Suprapubic skin (tissue), 4 donors: ENCODE data around the gene RAD51D. TPM values are rescaled to one million over a fixed set of nuclear protein-coding genes. Genes with fewer than 3 reads are reported as not detected.

Experiments used
- DNase-seq, 2 donors: peaks; one replicate each; pipeline ENCODE4 v3.0.0-alpha.2; 2019; ENCODE audit warnings: low spot score in 2 of 2
- H3K27ac ChIP-seq: fragments of 200-600 bp; sonication (generic); one replicate; pipeline ENCODE4 v1.5.1; 2019
- H3K27me3 ChIP-seq: fragments of 200-600 bp; sonication (generic); one replicate; pipeline ENCODE4 v1.5.1; 2019
- H3K36me3 ChIP-seq: fragments of 200-600 bp; sonication (generic); one replicate; pipeline ENCODE4 v1.5.1; 2019
- H3K4me1 ChIP-seq: fragments of 200-600 bp; sonication (generic); one replicate; pipeline ENCODE4 v1.5.1; 2019
- H3K4me3 ChIP-seq: fragments of 200-600 bp; sonication (generic); one replicate; pipeline ENCODE4 v1.5.1; 2019; ENCODE audit warnings: mild to moderate bottlenecking
- H3K9me3 ChIP-seq: fragments of 200-600 bp; sonication (generic); one replicate; pipeline ENCODE4 v1.5.1; 2019
- EP300 ChIP-seq: sonication (generic); formaldehyde crosslinking; IDR thresholded peaks from one replicate; pipeline ENCODE4 v1.6.1; 2017; ENCODE audit warnings: antibody characterized with exemption
- POLR2A ChIP-seq, 2 donors: fragments of 450-650 bp; IDR thresholded peaks; one replicate each; pipeline ENCODE4 v1.6.1; 2017; ENCODE audit warnings: antibody characterized with exemption in 2 of 2, mild to moderate bottlenecking in 2 of 2, moderate library complexity in 2 of 2
- POLR2AphosphoS5 ChIP-seq, 3 donors: sonication (generic); formaldehyde crosslinking; IDR thresholded peaks; one replicate each; pipeline ENCODE4 v1.6.1; 2017; ENCODE audit warnings: antibody characterized with exemption in 3 of 3
- WGBS: methylation state at CpG from one replicate; pipeline ENCODE4 v1.1.5; 2018; 5-methylcytosine and 5-hydroxymethylcytosine counted together
- total RNA-seq, 4 donors: library from RNA; depleted of rRNA; stranded (reverse); fragments of >200 nt; gene quantifications; one replicate each; pipeline ENCODE4 v1.1.0, GENCODE V29; 2016
- TF ChIP-seq, protein P1 (sequence below), 2 donors: fragments of 200-600 bp in 1 of 2; fragments of 450-650 bp in 1 of 2; sonication (generic) in 1 of 2; IDR thresholded peaks; one replicate each; pipeline ENCODE4 v1.5.1; 2016 to 2019; ENCODE audit warnings: antibody characterized with exemption in 2 of 2, mild to moderate bottlenecking in 1 of 2, moderate library complexity in 1 of 2

RAD51D gene
- total RNA-seq, 4 donors from 2014 or later: 3.2 to 7.7 (median 6.4) TPM

DNA sequence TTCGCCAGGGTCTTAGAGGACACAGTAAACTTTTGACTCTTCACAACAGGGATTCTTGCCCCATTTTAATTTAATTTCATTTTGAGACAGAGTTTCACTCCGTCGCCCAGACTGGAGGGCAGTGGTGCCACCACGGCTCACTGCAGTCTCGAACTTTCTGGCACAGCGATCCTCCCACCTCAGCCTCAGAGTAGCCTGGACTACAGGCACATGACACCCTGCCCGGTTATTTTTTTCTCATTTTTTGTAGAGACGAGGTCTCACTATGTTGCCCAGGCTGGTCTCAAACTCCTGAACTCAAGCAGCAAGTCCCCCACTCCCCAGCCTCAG is 22.8 kb upstream of the RAD51D start:
- no peaks in the 10 kb centered on the region for H3K27me3 ChIP-seq
- H3K4me3 ChIP-seq: peak overlapping the region; percentile 80
- TF ChIP-seq POLR2AphosphoS5 (IDR thresholded peaks at IDR 0.05): no peak
- TF ChIP-seq POLR2A (IDR thresholded peaks at IDR 0.05): no peak
- no peak for TF ChIP-seq EP300
- TF ChIP-seq, protein P1, sequence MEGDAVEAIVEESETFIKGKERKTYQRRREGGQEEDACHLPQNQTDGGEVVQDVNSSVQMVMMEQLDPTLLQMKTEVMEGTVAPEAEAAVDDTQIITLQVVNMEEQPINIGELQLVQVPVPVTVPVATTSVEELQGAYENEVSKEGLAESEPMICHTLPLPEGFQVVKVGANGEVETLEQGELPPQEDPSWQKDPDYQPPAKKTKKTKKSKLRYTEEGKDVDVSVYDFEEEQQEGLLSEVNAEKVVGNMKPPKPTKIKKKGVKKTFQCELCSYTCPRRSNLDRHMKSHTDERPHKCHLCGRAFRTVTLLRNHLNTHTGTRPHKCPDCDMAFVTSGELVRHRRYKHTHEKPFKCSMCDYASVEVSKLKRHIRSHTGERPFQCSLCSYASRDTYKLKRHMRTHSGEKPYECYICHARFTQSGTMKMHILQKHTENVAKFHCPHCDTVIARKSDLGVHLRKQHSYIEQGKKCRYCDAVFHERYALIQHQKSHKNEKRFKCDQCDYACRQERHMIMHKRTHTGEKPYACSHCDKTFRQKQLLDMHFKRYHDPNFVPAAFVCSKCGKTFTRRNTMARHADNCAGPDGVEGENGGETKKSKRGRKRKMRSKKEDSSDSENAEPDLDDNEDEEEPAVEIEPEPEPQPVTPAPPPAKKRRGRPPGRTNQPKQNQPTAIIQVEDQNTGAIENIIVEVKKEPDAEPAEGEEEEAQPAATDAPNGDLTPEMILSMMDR (IDR thresholded peaks at IDR 0.05): no peak
- WGBS: 74% methylated on average over 8 of the region's 8 CpGs
- peaks cover 15% of the 10 kb centered on the region for H3K4me1 ChIP-seq
- no peaks in the 10 kb centered on the region for H3K9me3 ChIP-seq
- H3K27ac ChIP-seq: no peak overlapping the region
- DNase-seq: no peak
- peaks cover 18% of the 10 kb centered on the region for H3K36me3 ChIP-seq

DNA sequence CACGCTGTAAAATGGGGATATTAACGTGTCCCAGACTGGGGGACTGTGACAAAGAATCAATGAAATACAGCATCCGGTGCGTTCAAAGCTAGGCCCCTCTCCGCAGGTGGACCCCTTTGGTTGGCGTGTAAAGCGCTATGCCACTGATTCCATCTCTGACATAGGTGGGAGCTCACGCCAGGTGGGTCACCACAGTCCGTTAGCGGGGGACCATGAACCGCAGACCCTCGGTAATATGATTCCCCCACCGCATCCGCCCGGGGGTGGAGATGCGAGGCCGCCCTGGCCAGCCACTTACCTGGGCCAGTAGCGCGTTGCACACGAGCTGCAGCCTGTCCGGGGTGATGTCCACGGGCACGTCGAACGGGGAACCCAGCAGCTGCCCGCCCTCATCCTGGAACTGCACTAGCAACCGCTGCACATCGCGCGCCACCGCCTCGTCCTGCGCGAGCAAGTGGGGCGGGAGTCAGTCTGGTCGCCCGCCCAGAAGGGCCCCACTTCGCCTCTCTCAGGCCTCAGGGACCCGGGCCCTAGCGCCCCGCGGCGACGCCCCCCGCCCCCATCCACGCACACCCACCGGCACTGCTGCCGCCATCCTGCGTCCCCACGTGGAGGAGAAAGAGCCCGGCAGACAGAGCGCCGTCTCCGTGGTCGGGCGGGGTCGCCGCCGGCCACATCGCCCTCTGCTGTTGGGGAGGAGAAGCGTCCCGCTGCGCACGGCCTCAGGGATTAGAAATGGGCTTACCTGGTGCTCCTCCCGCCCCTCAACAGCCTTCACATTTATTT is 22.2 kb upstream of the RAD51D start, which contains the start of gene NLE1:
Gene NLE1 (minus strand): TSS at position 623 of the 786 bp plus-strand sequence. CDS start 28 bp downstream, at position 595.
- Histone ChIP-seq H3K9me3 (no peaks in the 10 kb centered on the region), H3K27ac (no peak within 1 kb of the TSS)
- DNase-seq: peak; percentile 86 to 91

GRCh38 chr17:35138218-35138617 is 18.6 kb upstream of the RAD51D start:
- no peak overlapping the region for H3K4me3 ChIP-seq
- H3K36me3 ChIP-seq: peaks cover 60% of the 10 kb centered on the region
- H3K27me3 ChIP-seq: no peaks in the 10 kb centered on the region
- TF ChIP-seq, protein P1 (IDR thresholded peaks at IDR 0.05): no peak
- TF ChIP-seq EP300 (no peak), POLR2A (IDR thresholded peaks at IDR 0.05) (no peak), POLR2AphosphoS5 (IDR thresholded peaks at IDR 0.05) (no peak)
- H3K4me1 ChIP-seq: peaks cover 15% of the 10 kb centered on the region
- no peaks in the 10 kb centered on the region for H3K9me3 ChIP-seq
- no peak overlapping the region for H3K27ac ChIP-seq
- no peak for DNase-seq
- 98% methylated on average over 6 of the region's 6 CpGs for WGBS

More for the DNA sequence above, 22.2 kb upstream of the RAD51D start, which contains the start of gene NLE1:
- WGBS: 1% methylated on average over 20 of the region's 65 CpGs
- peaks cover 15% of the 10 kb centered on the region for H3K4me1 ChIP-seq
- peaks cover 23% of the 10 kb centered on the region for H3K36me3 ChIP-seq
- H3K27me3 ChIP-seq: no peaks in the 10 kb centered on the region
- TF ChIP-seq POLR2AphosphoS5 (IDR thresholded peaks at IDR 0.05) (peak in 2 of 3 donors; percentile 30 to 48), EP300 (no peak), POLR2A (IDR thresholded peaks at IDR 0.05) (no peak)
- TF ChIP-seq, protein P1 (IDR thresholded peaks at IDR 0.05): peak; percentile 55 to 97
- H3K4me3 ChIP-seq: peak within 1 kb of the TSS; percentile 80

GRCh38 chr17:35135322-35135721 is 15.7 kb upstream of the RAD51D start:
- no peaks in the 10 kb centered on the region for H3K27me3 ChIP-seq
- no peak for TF ChIP-seq EP300
- peak in 1 of 2 donors; percentile 75 for DNase-seq
- WGBS: 71% methylated on average over 6 of the region's 6 CpGs
- H3K4me1 ChIP-seq: no peaks in the 10 kb centered on the region
- no peak overlapping the region for H3K4me3 ChIP-seq
- peaks cover 86% of the 10 kb centered on the region for H3K36me3 ChIP-seq
- no peaks in the 10 kb centered on the region for H3K9me3 ChIP-seq
- no peak overlapping the region for H3K27ac ChIP-seq

DNA sequence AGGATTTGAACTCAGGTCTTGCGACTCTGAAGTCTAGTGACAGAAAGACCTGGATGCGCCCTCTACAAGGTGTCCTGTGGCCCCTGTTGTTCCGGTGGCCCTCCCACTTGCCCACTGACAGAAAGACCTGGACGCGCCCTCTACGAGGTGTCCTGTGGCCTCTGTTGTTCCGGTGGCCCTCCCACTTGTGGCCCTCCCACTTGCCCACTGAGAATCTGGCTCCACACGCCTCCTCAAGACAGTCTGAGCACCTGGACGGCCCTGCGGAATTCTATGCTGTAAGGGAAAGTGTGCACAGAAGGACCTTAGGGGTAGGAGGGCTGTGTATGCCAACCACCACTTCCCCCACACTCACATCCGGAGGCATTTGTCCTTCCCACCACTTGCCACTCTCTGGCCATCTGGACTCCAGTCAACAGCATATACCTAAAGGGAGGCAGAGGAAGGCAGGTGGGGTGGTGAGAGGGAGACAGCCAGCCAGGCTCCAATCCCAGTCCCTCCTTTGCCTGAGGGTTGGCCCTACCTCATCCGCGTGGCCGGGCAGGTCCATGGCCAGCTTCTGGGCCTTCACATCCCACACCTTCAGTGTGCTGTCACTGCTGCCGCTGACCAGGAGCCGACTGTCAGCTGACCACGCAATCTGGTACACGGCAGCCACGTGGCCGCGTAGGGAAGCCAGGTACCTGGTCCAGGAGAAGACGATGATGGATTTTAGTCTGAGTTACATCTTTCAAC is 13.3 kb upstream of the RAD51D start:
- no peak for TF ChIP-seq POLR2AphosphoS5 (IDR thresholded peaks at IDR 0.05)
- TF ChIP-seq POLR2A (IDR thresholded peaks at IDR 0.05): no peak
- TF ChIP-seq, protein P1 (IDR thresholded peaks at IDR 0.05): no peak
- no peak for TF ChIP-seq EP300
- Histone ChIP-seq H3K4me3 (no peak overlapping the region), H3K9me3 (no peaks in the 10 kb centered on the region), H3K27me3 (no peaks in the 10 kb centered on the region), H3K4me1 (no peaks in the 10 kb centered on the region), H3K27ac (no peak overlapping the region), H3K36me3 (peaks cover 74% of the 10 kb centered on the region)
- DNase-seq: no peak
- WGBS: 91% methylated on average over 11 of the region's 22 CpGs
